Choroid plexus epithelial cell (primary cell): Measurements from ENCODE around the gene SURF2.

Source experiments
- DNase-seq: peaks from one replicate; pipeline ENCODE4 v3.0.0-alpha.2; 2010; ENCODE audit warnings: low read depth
- H3K4me3 ChIP-seq: 2 replicates; pipeline ENCODE4 v1.5.1; 2011; ENCODE audit warnings: low read depth, mild to moderate bottlenecking, control low read depth, low read length, moderate library complexity
- CTCF ChIP-seq: conservative IDR thresholded peaks from 2 replicates; pipeline ENCODE4 v1.5.1; 2011; ENCODE audit warnings: low read depth, mild to moderate bottlenecking, control low read depth, inconsistent platforms, low read length, moderate library complexity

SURF2 gene

GRCh38 chr9:133402689-133403088 lies 46.3 kb downstream of the SURF2 start:
- H3K4me3 ChIP-seq: no peak overlapping the region
- DNase-seq: no peak

GRCh38 chr9:133403766-133404453 lies 47.6 kb downstream of the SURF2 start:
- peak; percentile 41 for DNase-seq

More at GRCh38 chr9:133402689-133403088, 46.3 kb downstream of the SURF2 start:
- no peak for TF ChIP-seq CTCF

GRCh38 chr9:133404454-133405002 lies 48.2 kb downstream of the SURF2 start:
- H3K4me3 ChIP-seq: no peak overlapping the region
- no peak for DNase-seq
- no peak for TF ChIP-seq CTCF

More at GRCh38 chr9:133403766-133404453, 47.6 kb downstream of the SURF2 start:
- TF ChIP-seq CTCF: peak; percentile 72
- no peak overlapping the region for H3K4me3 ChIP-seq

GRCh38 chr9:133405508-133406438 lies 49.4 kb downstream of the SURF2 start:
- no peak for TF ChIP-seq CTCF
- no peak for DNase-seq
- no peak overlapping the region for H3K4me3 ChIP-seq

- peak; percentile 85 for DNase-seq
- H3K4me3 ChIP-seq: no peak overlapping the region
- peak; percentile 93 for TF ChIP-seq CTCF
These were observed 50.3 kb downstream of the SURF2 start for GRCh38 chr9:133406480-133407307.

GRCh38 chr9:133408042-133408441 lies 51.7 kb downstream of the SURF2 start:
- no peak for DNase-seq
- no peak for TF ChIP-seq CTCF
- H3K4me3 ChIP-seq: no peak overlapping the region
